GM12873 (cell line): ENCODE data around the gene CRAMP1.

ENCODE experiments used
- TF ChIP-seq, protein P1 (sequence below): IDR thresholded peaks from 2 replicates; pipeline ENCODE4 v1.5.1; 2012; ENCODE audit warnings: low read depth, mild to moderate bottlenecking, moderate library complexity, low read length, control low read depth; ENCODE audit not compliant: insufficient read depth; ENCODE audit errors: missing control alignments

Gene CRAMP1

DNA sequence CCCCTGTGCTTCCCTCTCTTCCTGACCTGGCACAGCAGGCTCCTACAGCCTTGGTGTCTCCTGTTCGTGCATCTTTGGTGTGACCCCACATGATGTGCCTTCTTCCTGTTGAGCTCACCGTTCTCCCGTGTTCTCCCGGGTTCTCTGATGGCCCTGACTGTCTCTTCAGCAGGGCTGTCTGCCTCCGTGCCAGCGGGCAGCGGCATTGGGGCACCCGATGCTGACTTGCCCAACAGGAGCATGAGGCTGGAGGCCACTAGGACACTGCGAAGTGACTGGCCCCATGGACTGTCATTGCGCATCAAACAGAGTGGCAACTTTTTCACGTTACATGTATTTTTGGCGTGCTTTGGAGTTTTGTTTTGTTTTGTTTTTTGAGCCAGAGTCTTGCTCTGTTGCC is 22.4 kb downstream of the CRAMP1 start:
- TF ChIP-seq, protein P1, sequence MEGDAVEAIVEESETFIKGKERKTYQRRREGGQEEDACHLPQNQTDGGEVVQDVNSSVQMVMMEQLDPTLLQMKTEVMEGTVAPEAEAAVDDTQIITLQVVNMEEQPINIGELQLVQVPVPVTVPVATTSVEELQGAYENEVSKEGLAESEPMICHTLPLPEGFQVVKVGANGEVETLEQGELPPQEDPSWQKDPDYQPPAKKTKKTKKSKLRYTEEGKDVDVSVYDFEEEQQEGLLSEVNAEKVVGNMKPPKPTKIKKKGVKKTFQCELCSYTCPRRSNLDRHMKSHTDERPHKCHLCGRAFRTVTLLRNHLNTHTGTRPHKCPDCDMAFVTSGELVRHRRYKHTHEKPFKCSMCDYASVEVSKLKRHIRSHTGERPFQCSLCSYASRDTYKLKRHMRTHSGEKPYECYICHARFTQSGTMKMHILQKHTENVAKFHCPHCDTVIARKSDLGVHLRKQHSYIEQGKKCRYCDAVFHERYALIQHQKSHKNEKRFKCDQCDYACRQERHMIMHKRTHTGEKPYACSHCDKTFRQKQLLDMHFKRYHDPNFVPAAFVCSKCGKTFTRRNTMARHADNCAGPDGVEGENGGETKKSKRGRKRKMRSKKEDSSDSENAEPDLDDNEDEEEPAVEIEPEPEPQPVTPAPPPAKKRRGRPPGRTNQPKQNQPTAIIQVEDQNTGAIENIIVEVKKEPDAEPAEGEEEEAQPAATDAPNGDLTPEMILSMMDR, result no peak

DNA sequence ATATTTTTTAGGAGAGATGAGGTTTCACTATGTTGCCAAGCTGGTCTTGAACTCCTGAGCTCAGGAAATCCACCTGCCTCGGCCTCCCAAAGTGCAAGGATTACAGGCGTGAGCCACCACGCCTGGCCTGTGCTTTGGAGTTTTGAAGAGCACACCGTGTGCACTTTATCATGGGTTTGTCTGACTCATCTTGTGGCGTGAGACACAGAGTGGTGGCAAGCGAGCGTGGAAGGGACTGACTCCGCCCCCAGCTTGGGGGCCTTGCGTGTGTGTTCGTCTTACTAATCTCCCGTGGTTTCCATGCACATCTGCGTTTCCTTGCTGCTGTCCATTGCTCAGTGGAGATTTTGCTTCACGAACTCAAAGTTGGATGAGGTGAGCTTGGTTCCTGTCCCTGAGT is 22.9 kb downstream of the CRAMP1 start:
- TF ChIP-seq, protein P1, result no peak

DNA sequence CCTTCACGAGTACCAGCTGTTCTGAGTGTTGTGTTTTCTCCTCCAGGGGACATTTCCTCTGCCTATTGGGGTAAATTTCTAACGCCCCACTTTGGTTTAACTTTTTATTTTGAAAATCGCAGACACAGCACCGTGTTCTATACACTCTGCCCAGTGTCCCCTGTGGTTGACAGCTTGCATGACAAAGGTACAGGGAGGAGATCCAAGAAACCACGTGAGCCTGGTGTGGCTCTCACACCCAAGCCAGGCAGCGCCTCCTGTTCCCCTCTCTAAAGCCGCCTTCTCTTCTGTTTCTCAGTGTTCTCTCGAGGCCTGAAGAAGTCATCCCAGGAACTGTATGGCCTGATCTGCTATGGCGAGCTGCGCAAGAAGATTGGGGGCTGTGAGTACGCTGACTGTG is 25.4 kb downstream of the CRAMP1 start:
- TF ChIP-seq, protein P1, result no peak

DNA sequence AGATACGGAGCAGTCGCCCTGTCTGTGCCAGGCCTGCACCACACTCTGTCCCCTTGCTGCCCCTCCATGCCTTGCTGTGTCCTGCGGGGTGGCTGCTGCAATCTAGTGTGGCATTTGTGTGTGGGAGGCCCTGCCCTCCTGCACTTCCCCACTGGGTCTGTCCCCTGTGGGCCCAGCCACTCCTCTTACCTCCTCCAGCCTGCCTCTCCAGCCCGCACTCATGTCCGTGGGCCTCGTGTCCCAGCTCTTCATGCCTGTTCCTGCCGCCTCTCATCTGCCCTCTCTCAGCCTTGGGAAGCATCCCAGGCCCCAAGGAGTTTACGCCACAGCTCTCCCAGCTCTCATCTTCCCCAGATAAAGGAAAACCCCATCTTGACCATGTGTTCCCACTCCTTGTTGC is 26.6 kb downstream of the CRAMP1 start:
- TF ChIP-seq, protein P1, result no peak

DNA sequence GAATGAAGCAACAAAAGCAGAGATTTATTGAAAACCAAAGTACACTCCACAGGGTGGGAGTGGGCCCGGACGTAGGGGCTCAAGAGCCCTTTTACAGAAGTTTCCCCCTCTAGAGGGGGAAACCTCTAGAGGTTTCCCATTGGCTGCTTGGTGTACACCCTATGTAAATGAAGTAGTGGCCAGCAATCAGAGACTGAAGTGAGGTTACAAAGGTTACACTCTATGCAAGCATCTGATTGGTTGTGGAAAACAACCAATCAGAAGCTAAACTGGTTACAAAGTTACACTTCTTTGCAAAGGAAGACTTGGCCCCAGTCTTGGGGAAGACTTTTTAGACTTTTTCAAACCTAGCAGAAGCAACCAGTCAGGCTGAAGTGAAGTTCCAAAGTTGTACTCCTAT is 27.1 kb downstream of the CRAMP1 start:
- TF ChIP-seq, protein P1, result no peak

DNA sequence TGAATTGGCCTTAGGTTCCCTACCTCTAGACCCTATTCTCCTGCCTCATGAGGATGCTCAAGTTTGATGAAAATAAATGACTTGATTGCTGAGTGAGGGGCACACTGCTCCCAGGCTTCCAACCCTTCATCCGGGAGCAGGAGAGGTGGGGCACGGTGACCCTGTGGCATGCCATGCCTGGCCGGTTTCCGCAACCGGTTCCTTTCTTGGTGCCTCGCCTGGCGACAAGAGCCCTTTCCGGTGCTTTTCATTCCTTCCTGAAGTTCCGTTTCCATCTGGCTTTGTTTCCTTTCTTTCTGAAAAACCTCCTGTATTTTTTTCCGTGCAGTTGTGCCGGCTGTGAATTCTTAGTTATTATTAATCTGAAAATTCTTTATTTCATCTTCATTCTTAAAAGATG is 27.7 kb downstream of the CRAMP1 start:
- TF ChIP-seq, protein P1, result no peak

DNA sequence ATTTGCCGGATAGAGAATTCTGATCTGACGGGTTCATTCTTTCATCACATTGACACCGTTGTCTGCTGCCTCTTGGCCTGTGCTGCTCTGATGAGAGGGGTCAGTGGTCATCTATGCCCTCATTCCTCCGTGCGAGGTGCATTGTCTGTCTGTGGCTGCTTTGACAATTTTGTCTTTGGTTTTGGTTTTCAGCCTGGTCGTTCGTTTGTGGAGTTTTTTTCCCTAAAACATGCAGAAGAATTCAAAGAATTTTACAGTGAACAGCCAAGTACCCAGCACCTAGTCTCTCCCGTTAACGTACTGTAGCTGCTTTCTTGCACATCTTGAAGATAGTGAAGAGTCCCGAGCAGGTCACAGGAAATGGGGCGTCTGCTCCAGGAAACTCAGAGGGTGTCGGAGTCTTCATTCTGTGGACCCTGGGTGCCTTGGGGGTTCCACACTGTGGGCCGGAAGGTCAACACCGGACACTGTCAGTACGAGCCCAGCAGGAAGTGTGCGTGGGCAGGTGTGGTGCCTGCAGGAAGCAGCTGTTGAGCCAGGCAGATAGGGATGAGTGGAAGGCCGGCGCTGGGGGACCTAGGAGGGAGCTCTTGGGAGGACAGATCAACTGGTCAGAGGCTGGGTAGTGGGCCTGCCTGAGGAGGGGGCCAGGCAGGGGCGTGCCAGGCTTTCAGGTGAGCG is 28.2 kb downstream of the CRAMP1 start:
- TF ChIP-seq, protein P1, result no peak
